ENCODE measurements around the gene POLA1.

Gene POLA1

DNA sequence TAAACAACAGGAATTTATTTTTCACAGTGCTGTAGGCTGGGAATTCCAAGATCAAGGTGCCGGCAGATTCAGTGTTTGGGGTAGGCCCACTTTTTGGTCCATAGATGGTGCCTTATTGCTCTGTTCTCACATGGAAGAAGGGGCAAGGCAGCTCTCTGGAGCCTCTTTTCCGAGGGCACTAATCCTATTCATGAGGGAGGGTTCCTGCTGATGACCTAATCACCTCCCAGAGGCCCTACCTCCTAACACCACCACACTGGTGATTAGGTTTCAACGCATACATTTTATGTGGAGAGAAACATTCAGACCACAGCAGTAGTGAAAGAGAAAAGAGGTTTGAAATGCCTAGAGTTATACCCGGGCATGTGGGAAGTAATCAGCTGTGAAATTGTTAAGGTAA is 1.4 kb upstream of the POLA1 start:
- DNase-seq, result no peak

DNA sequence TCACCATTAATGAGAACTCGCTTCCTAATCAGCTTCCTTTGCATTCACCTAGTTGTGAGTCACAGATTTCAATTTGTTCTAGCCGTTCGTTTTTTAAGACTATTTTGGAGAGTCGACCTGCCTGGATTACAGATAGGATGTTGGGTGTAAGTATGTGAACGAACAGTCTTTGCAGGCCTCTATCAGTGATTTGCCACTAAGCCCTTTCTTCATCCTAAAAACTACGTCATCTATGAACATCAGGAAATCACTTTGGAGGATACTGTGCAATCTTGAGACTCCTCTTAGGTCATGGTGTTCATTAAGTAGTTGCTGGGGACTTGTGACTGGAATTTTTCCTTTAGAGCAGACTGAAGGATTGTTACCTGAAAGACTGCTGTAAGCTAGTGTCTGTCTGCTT is 1.1 kb downstream of the POLA1 start:
- no peak for DNase-seq

DNA sequence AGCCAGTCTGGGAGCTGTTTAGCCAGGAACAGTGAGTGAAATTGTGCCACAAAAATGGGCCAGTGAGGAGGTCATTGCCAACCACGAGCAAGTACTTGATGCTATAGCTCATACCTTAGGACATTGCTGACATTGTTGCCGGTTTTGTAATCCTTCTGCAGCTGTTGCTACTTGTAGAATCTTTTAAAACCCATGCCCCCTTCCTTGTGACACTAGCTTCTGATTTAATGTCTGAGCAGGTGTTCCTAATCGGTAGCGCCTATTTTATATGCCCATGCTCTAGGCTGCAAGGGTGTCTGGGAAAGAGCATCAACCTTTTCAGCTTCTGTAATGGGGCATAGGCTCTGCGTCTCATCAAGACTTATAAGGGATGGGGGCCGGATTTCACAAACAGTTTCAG is 2.6 kb downstream of the POLA1 start:
- no peak for DNase-seq

DNA sequence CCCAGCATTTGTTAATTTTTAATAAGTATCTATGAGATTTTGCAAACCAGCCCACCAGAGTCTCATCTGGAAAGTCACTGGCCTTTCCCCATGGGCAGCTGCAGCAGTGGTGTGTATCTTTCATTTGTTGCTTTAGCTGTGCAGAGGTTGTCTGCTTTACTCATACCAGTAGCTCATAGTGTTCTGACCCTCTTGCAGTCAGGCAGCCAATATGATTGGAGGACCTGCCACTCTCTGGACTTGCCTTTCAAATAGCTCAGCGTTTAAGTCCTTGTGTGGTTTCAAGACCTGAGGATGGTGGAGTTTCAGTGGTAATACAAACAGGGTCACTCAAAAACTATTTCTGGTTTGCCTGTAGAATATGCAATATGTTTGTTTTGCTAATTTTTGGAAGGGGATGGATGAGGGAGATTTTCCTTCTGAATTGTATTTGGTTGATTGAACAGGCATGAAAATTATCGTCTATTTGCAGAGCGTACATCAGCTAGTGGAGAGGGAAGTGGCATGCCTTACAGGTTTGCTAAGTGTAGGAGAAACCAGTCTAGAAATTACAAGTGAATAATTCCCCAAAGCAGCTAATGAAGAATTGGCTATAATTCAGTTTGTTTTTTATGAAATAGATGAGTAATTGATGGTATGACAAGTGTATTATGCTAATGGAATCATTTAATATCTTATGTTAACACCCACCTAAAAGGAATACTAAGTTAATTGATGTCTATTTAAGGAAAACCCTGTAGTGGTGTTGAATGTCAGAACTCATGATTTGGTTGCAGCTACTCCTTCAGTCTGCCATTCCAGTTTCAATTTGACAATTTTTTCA is 8.9 kb downstream of the POLA1 start:
- DNase-seq, result no peak

DNA sequence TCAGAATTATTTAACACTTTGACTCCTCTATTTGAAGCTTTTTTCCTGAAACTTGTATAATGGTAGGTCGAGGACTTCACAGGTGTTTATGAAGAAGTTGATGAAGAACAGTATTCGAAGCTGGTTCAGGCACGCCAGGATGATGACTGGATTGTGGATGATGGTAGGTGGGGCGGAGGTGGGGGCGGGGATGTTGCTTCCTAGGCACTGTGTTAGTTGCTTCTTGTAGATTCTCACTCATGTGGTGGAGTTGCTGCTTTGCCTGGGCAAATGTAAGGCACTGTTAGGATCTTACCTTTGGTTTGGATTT is 9.4 kb downstream of the POLA1 start:
- DNase-seq, result no peak

DNA sequence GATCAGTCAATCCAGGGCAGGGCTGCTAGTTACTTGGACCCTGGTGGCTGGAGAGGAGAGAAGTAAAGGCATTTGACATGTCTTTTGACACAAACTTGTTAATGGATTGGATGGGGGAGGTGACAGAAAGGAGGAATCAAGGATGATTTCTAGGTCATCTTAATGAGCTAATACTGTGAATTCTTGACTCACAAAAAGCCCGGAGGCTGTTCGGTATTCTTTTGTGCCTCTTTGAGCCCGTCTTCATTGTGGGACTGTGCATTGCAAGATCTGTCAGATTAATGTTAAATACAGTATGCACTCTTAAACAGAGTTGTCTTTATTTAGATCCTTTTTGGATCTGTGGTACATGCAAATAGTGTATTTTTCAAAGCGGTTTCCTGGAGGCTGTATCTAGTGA is 25.1 kb downstream of the POLA1 start:
- no peak for DNase-seq

DNA sequence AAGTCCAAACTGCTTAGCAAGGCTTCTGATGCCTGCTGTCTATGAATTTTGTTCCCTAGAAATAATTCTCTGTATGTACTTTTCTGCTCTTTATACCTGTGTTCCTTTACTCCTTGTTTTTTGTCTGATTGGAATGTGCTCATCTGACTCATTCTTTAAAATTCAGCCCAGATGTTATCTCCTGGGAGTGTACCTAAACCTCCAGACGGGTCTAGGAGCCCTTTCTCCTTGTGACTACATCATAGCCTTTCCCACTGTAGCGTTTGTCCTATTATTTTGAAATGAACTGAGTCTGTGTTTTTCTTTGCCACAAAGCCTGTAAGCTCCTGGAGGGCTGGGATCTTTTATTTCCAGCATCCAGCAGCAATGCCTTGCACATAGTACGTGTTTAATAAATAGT is 26.3 kb downstream of the POLA1 start:
- no peak for DNase-seq

DNA sequence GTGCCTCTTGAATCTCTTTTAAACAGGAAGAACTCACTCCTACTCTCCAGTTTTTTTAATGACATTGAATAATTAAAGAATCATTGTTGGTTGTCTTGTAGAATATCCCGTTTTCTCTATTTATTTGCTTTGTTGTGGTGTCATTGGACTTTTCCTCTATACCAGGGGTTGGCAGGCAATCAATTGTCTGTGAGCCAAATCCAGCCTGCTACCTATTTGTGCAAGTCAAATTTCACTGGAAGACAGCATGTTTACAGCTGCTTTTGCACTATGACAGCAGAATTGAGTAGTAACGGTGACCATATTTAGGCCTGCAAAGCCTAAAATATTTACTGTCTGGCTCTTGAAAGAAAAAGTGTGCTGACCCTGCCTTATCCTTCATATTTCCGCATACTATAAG is 34.8 kb downstream of the POLA1 start:
- no peak for DNase-seq

DNA sequence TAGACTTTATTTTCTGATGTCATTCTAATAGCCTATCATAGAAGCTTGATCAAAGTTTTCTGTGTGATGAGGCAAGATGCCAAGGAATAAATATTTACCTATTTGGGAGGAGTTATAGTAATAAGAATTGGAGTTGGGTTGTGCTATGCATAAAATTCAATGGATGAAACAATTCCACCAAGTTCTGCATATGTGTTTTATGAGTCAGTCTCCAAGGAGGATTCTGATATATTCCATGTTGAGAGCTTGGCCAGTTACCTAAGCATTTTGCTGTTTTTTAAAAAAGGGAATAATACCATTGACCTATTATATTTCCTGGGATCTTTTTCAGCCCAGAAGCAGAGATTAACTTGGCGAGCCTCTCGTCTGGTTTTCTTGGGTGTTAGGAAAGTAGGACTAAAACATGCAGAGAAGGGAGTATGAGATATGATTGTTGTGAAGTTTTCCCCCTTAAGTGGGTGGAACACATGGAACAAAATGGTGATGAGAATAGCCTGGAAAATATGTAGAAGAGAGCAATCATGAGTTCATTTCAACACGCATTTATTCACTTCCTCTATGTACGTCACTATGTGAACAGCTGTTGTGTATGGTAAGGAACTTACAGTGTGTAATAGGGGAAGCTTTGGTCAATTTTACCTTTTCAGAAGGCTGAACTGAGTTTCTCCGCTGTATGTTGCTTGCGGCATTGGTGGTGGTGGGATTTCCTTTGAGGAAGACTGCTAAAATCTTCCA is 39.2 kb downstream of the POLA1 start:
- DNase-seq, result no peak

DNA sequence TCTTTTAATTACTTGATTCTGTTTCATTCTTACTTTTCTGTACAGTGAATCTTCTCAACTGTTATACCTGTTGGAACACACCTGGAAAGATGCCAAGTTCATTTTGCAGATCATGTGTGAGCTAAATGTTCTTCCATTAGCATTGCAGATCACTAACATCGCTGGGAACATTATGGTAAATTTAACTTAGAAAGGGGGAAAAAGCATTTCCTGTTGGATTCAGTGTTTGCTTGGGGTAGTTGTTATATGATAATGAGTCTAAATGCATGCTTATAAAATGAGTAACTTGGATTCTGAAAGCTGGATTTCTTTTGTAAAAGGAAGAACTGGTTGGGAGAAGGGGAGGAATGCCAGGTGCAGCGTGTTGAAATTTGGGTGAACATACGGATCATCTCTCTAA is 47.6 kb downstream of the POLA1 start:
- no peak for DNase-seq

DNA sequence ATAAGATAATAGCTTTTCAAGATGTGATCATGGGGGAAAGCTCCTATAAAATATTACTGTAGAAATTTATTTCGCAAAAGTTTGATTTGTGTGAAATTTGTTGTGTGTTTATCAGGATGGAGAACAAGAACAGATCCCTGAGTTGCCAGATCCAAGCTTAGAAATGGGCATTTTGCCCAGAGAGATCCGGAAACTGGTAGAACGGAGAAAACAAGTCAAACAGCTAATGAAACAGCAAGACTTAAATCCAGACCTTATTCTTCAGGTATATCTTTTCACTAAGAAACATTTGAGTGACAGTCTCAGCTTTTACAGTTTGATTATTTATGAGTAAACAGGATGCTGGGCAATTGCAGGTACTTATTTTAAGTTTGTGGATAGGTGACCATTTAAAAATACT is 54.5 kb downstream of the POLA1 start:
- DNase-seq, result no peak

DNA sequence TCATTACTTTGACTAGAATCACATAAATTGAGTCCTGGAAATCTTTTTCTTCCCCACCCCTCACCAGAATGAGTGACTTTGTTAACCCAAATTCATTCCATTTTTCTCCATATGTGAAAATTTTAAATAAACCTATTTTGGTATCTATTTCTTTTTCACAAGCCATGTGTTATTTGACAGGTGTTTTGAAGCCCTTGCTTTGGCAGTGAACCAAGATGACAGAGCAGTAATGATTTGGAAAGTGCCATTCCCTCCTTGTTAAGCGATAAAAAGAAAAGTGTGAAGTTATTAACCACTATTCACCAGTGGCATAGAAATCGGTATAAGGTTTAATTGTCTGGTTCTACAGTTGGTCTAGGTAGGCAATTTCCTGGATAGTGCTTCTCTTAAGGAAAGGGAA is 66.1 kb downstream of the POLA1 start:
- peak; percentile 5 for DNase-seq

DNA sequence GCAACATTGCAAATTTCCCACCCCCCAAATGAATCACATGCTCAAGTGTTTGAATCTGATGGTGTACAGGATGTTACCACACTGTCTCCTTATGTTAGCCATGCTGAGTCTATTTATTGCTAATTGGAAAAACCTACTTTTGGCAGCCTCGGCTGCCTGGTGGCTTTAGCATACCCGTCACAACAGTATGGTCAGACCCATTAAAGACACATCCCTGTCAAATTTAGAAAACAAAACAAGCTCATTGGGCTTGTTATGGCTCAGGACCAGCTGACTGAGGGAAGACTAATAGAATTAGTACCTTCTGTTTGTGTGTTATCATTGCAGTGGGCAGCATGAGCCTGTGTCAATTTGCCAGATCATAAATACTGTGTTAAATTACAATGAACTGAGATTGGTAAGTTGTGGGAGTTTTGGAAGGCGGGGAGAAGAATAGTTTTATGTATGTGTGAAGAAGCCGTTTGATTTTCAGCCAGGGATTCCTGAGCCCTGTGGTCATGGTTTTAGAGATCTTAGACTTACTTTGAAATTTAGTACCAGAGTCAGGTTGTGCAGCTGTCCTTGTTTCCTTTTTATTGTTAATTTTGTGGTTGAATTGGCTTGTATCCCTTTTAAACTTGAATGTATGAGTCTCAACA is 66.8 kb downstream of the POLA1 start:
- no peak for DNase-seq

DNA sequence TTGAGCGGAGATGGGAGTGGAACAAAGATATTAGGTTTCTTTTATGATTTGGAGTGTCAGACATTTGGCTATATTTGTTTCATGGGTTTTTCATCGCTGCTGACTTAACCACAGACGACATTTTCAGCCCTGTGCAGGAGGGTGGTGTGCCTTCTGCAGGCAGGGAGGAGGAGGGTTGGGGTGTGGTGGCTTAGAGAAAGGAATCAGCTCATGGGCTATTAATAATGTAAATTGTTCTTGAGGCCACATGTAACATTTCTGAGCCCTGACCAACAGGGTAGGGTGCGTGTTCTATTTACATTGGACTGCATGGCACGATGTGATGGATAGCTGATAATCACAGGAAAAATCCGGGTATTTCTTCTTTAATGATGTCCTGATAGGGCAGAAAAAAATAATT is 67.6 kb downstream of the POLA1 start:
- no peak for DNase-seq

DNA sequence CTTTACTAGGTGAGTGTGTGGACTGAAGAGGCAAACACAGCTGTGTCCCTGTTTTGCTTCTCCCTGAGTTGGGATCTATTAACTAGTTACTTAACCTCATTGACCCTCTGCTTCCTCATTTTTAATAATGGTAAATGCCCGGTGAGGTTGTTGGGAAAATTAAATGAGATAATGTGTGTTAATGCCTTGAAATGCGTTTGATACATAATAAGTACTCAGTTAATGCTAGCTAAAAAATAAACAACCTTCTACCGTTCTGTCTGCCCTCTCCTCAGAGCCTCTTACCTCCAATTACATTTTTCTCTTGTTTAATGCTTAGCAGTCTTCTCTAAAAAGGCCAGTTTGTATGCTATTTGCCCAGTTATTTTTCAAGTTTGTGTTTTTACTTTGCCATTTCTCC is 70.3 kb downstream of the POLA1 start:
- DNase-seq, result no peak

DNA sequence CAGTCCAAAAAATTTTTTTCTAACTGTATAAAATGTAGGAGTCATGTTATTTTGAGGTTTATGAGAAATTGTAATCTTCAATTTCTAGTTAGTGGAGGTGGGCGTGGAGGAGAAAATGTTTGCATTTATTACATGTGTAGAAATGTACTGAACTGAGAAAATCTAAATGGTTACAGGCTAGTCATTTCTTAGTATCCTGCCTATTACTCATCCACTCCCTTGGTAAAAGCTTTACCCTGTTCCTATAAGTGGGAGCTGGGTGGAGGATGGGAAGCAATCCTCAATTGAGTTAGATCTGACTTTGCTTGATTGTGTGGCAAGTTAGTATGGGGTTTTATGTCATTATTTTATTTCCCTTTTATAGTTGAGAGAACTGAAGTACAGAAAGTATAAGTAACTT is 73.8 kb downstream of the POLA1 start:
- no peak for DNase-seq

DNA sequence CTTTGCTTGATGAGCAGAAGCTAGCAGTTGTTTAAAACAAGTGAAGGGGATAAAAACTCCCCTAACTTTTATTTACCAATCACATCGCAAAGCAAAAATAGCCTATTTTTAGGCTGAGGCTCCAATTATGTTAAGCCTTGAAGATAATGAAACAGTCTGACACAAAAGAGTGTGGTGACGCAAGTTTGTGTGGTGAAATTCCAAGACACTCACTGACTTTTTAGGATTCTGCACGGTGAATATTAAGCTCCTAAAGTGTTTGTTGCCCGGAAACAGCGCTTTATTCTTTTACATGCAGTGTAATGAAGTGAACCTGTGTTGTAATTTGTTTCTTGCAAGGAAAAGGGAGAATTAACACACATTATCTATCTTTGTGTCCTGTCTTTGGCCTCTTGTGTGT is 74.8 kb downstream of the POLA1 start:
- no peak for DNase-seq

DNA sequence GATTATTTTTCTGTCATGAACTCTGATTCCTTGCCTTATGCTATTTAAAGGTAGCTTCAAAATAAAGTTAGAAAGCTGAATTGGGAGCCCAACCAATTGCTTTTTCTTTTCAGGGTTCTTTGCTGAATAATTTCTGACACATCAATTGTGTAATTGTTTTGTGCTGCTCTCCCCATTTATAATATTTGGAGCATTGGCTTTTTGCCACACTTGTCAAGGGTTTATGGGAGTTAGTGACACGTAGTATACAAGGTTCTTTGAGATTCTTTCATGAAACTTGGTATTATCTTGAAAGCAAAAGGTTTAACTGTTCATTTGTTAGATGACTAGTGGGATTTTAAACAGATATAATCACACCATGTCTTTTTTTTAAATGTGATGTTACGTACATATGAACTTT is 80.9 kb downstream of the POLA1 start:
- DNase-seq, result no peak

DNA sequence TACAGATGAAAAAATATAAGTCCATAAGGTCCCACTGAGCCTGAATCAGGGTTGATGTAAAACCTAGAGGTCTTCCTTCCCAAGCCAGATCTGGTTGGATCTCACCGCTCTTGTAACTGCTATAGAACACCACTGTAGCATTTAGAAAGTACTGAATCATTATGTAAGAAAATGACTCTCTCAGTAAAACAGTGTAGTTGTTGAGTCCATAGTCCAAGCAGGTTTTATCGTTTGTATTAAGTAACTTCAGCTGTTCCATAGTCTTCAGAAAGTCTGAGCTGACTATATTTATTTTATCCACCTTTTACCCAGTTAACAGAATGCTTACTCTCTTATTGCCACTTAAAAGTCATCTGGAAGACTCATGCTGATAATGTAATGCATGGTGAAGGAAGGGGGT is 82.2 kb downstream of the POLA1 start:
- DNase-seq, result no peak

DNA sequence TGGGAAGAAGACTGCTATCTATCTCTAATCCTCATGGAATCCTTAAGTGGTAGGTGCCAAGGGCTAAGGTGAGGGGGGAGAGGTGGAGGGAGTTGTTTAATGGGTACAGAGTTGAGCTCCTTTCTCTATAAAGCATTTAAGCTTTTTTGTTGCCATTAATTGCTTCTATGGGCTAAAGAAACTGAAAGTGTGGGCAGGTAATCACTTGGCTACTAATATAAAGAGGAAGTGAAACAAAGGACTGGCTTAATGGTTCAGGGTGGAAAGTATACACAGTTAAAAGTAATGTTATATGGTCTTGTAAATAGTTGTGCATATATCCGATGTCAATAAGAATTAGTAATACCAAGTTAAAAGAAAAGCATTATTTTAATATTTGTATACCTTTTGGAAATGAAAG is 83.9 kb downstream of the POLA1 start:
- no peak for DNase-seq

DNA sequence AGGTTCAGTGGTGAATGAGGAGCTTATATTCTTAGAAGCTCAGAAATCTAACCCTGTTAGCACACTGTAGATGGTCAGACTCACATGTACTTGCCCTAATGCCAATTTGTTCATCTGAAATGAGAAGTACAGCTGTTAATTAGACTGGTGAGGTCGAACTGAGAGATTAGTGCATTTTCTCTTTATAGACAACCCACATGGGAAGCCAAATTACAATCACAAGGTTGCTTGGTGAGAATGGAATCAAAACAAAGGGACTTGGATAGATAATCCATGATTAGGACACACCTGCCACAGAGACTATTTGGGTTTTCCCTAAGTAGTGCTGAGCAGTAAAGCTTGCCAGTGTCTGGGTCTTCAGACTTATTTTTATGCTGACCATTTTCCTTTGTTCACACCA is 88.3 kb downstream of the POLA1 start:
- no peak for DNase-seq

DNA sequence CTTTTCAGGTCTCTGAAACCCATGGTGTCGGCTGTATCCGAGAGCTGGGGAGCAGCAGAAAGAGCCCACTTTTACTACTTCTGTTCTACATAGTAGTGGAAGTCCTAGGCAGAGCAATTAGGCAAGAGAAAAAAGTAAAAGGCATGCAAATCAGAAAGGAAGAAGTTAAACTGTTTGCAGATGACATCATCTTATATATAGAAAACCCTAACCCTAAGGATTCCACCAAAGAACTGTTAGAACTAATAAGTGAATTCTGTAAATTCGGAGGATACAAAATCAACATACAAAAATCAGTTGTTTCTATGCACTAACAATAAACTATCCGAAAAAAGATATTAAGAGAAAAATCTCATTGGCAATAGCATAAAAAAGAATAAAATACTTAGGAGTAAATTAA is 95.3 kb downstream of the POLA1 start:
- no peak for DNase-seq

DNA sequence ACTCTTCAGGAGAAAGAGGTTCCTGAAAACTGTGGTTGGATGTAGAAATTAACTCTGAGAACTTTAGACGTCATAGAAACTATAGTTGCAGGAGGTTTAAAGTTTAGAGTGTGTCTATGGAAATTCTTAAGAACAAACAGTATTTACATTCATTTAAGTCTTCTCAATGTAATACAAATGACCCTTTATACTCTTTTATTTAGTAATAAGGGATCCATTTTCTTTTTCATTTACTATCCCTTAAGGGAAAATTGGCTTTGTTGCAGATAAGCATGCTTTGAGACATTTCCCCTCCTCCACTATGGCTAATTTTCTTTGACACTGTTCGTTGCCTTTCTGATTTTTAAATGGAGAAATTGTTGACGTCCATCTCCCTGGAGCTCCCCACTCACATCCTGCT is 96.4 kb downstream of the POLA1 start:
- no peak for DNase-seq

DNA sequence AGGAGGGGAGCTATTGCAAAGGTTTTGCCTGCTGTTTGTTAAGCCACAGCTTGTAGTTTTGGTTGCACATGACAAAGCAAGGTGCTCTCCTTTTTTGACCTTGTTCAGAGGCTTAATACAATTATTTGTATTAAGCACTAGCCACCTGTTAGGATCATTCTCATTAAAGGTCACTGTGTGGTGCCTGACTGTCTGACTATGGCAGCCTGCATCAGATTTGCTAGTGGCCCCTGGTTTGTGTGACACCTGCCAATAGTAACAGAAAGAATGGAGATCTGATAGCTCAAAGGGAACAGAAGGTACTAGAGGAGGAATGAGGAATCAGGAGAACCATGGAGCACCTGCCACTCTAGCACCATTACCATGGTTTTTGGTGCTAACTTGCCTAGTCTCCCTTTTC is 102.5 kb downstream of the POLA1 start:
- DNase-seq, result no peak

DNA sequence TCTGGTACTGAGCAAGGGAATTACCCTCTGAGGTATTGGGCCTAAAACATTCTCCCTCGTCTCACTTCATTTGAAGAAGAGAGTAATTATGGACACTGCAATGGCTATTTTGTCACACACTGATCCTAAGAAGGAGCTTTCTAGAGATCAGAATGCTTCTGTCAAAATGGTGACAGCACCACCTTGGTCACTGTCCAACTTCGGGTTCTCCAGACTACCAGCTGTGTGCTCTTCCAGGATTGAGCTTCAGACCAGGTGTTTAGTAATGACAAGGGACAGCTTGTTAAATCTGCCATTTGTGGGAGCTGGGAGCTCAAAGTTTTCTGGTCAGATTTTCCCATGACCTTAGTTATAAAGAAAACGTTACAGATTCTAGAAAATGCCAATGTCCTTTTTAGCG is 105.4 kb downstream of the POLA1 start:
- DNase-seq, result no peak
